Stimulated activated CD4-positive, alpha-beta T cell treated with anti-CD3 and anti-CD28 coated beads, Interleukin-4, amount 100 ng/mL, for 4 hours (primary cell): Measurements from ENCODE around the gene EID2B.

Experiments
- DNase-seq, 2 experiments: peaks; one replicate each; pipeline ENCODE4 v3.0.0-alpha.2; 2020

The EID2B gene

GRCh38 chr19:39497996-39498797 lies 34.5 kb downstream of the EID2B start:
- no peak for DNase-seq

- no peak for DNase-seq
Measured at GRCh38 chr19:39497701-39497995, 35.0 kb downstream of the EID2B start.

GRCh38 chr19:39496063-39496462 lies 36.6 kb downstream of the EID2B start:
- DNase-seq, result no peak

- no peak for DNase-seq
Measured at GRCh38 chr19:39494661-39495060, 38.0 kb downstream of the EID2B start.

- no peak for DNase-seq
Measured at GRCh38 chr19:39492788-39493187, 39.9 kb downstream of the EID2B start.

- DNase-seq, result no peak
Measured at GRCh38 chr19:39492225-39492624, 40.4 kb downstream of the EID2B start.

- no peak for DNase-seq
Measured at GRCh38 chr19:39489756-39490155, 42.9 kb downstream of the EID2B start.

- no peak for DNase-seq
Measured at GRCh38 chr19:39483141-39483540, 49.5 kb downstream of the EID2B start.

- no peak for DNase-seq
Measured at GRCh38 chr19:39481676-39482075, 51.0 kb downstream of the EID2B start.

- DNase-seq, result no peak
Measured at GRCh38 chr19:39481229-39481545, 51.5 kb downstream of the EID2B start.
